ENCODE results near the gene FAM20C.

DNA sequence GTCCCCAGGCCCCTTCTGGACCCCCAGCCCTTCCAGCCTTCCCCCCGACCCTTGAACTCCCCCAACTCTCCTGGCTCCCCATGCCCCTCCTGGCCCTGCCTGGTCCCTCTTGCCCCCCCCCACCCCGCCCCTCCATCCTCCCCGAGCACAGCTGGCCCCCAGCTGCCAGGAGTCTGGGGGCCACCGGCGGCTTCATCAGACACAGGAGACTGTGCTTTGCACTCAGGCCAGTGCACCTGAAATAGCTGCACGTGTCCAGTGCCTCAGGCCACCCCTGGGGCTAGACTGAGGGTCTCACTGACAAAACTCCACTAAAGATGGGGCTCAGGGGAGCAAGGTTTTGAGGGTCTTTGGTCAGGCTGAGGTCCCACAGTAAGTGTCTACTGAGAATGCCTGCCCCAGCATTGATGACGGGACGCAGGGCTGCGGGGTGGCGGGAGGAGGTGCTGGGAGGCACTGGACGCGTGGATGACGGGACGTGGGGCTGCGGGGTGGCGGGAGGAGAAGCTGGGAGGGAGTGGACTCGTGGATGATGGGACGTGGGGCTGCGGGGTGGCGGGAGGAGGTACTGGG, 104.1 kb downstream of the FAM20C start:
- TF ChIP-seq, protein P1, sequence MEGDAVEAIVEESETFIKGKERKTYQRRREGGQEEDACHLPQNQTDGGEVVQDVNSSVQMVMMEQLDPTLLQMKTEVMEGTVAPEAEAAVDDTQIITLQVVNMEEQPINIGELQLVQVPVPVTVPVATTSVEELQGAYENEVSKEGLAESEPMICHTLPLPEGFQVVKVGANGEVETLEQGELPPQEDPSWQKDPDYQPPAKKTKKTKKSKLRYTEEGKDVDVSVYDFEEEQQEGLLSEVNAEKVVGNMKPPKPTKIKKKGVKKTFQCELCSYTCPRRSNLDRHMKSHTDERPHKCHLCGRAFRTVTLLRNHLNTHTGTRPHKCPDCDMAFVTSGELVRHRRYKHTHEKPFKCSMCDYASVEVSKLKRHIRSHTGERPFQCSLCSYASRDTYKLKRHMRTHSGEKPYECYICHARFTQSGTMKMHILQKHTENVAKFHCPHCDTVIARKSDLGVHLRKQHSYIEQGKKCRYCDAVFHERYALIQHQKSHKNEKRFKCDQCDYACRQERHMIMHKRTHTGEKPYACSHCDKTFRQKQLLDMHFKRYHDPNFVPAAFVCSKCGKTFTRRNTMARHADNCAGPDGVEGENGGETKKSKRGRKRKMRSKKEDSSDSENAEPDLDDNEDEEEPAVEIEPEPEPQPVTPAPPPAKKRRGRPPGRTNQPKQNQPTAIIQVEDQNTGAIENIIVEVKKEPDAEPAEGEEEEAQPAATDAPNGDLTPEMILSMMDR (IDR thresholded peaks at IDR 0.05 in 2 of 3, conservative IDR thresholded peaks at IDR 0.05 in 1 of 3; ENCODE audit: control insufficient read depth in 2 of 3, extremely low read depth in 1 of 3, insufficient read depth in 1 of 3, low read depth in 3 of 3, low read length in 3 of 3): no peak
- no peak for TF ChIP-seq TAF1 (IDR thresholded peaks at IDR 0.05; ENCODE audit: borderline replicate concordance, low read depth, low read length)
- TF ChIP-seq, protein P2, sequence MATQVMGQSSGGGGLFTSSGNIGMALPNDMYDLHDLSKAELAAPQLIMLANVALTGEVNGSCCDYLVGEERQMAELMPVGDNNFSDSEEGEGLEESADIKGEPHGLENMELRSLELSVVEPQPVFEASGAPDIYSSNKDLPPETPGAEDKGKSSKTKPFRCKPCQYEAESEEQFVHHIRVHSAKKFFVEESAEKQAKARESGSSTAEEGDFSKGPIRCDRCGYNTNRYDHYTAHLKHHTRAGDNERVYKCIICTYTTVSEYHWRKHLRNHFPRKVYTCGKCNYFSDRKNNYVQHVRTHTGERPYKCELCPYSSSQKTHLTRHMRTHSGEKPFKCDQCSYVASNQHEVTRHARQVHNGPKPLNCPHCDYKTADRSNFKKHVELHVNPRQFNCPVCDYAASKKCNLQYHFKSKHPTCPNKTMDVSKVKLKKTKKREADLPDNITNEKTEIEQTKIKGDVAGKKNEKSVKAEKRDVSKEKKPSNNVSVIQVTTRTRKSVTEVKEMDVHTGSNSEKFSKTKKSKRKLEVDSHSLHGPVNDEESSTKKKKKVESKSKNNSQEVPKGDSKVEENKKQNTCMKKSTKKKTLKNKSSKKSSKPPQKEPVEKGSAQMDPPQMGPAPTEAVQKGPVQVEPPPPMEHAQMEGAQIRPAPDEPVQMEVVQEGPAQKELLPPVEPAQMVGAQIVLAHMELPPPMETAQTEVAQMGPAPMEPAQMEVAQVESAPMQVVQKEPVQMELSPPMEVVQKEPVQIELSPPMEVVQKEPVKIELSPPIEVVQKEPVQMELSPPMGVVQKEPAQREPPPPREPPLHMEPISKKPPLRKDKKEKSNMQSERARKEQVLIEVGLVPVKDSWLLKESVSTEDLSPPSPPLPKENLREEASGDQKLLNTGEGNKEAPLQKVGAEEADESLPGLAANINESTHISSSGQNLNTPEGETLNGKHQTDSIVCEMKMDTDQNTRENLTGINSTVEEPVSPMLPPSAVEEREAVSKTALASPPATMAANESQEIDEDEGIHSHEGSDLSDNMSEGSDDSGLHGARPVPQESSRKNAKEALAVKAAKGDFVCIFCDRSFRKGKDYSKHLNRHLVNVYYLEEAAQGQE (IDR thresholded peaks at IDR 0.05; ENCODE audit: low read depth, low read length): no peak
- TF ChIP-seq RAD21 (IDR thresholded peaks at IDR 0.05; ENCODE audit: insufficient read depth, low read depth, low read length): no peak
- TF ChIP-seq, protein P3, sequence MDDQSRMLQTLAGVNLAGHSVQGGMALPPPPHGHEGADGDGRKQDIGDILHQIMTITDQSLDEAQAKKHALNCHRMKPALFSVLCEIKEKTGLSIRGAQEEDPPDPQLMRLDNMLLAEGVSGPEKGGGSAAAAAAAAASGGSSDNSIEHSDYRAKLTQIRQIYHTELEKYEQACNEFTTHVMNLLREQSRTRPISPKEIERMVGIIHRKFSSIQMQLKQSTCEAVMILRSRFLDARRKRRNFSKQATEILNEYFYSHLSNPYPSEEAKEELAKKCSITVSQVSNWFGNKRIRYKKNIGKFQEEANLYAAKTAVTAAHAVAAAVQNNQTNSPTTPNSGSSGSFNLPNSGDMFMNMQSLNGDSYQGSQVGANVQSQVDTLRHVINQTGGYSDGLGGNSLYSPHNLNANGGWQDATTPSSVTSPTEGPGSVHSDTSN (IDR thresholded peaks at IDR 0.05; ENCODE audit: insufficient replicate concordance, low read depth, low read length): no peak
- no peak for TF ChIP-seq CHD2 (IDR thresholded peaks at IDR 0.05; ENCODE audit: borderline replicate concordance, low read depth, low read length)
- TF ChIP-seq, protein P4, sequence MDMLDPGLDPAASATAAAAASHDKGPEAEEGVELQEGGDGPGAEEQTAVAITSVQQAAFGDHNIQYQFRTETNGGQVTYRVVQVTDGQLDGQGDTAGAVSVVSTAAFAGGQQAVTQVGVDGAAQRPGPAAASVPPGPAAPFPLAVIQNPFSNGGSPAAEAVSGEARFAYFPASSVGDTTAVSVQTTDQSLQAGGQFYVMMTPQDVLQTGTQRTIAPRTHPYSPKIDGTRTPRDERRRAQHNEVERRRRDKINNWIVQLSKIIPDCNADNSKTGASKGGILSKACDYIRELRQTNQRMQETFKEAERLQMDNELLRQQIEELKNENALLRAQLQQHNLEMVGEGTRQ (IDR thresholded peaks at IDR 0.05; ENCODE audit: borderline replicate concordance, low read depth, low read length): no peak
- no peak for TF ChIP-seq NR2F1 (conservative IDR thresholded peaks at IDR 0.05)
- no peak for TF ChIP-seq SPI1 (IDR thresholded peaks at IDR 0.05; ENCODE audit: borderline replicate concordance, insufficient read depth, low read depth, low read length)
- no peak for TF ChIP-seq YBX1 (IDR thresholded peaks at IDR 0.05)
